GM18507 (cell line): Measurements from ENCODE around the gene PRTFDC1.
"Not testable (repeated sequence)": the region's sequence is repeated elsewhere in the genome, so short reads cannot be mapped to it uniquely, and the experiment has no call there.

ENCODE experiments used
- DNase-seq: peaks from one replicate; pipeline ENCODE4 v3.0.0; 2011; ENCODE audit warnings: low read depth; ENCODE audit not compliant: insufficient read length; ENCODE audit errors: extremely low spot score
- FAIRE-seq: peaks from 2 replicates; lab custom pipeline; 2011; peaks lifted over from hg19 to GRCh38; lab: Jason Lieb, UNC

Gene PRTFDC1

GRCh38 chr10:24938076-24938475 lies 14.3 kb downstream of the PRTFDC1 start:
- FAIRE-seq: no peak
- DNase-seq: no peak

GRCh38 chr10:24935504-24936292 lies 16.7 kb downstream of the PRTFDC1 start:
- no peak for FAIRE-seq

GRCh38 chr10:24931236-24931635 lies 21.2 kb downstream of the PRTFDC1 start:
- DNase-seq (no peak), FAIRE-seq (no peak)

More at GRCh38 chr10:24935504-24936292, 16.7 kb downstream of the PRTFDC1 start:
- no peak for DNase-seq

- DNase-seq (no peak), FAIRE-seq (peak; percentile 69)
These were observed 22.0 kb downstream of the PRTFDC1 start for GRCh38 chr10:24930427-24930826.

- DNase-seq (no peak), FAIRE-seq (no peak)
These were observed 22.5 kb downstream of the PRTFDC1 start for GRCh38 chr10:24929904-24930303.

GRCh38 chr10:24929056-24929544 lies 23.3 kb downstream of the PRTFDC1 start:
- DNase-seq (no peak), FAIRE-seq (peak; percentile 63)

- DNase-seq (no peak), FAIRE-seq (no peak)
These were observed 24.2 kb downstream of the PRTFDC1 start for GRCh38 chr10:24928163-24928562.

- FAIRE-seq (no peak), DNase-seq (no peak)
These were observed 25.8 kb downstream of the PRTFDC1 start for GRCh38 chr10:24926557-24926956.

GRCh38 chr10:24925799-24926198 lies 26.6 kb downstream of the PRTFDC1 start:
- DNase-seq (no peak), FAIRE-seq (no peak)

GRCh38 chr10:24924483-24924882 lies 27.9 kb downstream of the PRTFDC1 start:
- not testable (repeated sequence) for FAIRE-seq, DNase-seq

- not testable (repeated sequence) for FAIRE-seq, DNase-seq
These were observed 30.1 kb downstream of the PRTFDC1 start for GRCh38 chr10:24922222-24922868.

- FAIRE-seq (peak; percentile 60), DNase-seq (no peak)
These were observed 31.2 kb downstream of the PRTFDC1 start for GRCh38 chr10:24920907-24921881.

- FAIRE-seq, DNase-seq: not testable (repeated sequence)
These were observed 32.2 kb downstream of the PRTFDC1 start for GRCh38 chr10:24920192-24920591.

- DNase-seq, FAIRE-seq: not testable (repeated sequence)
These were observed 32.8 kb downstream of the PRTFDC1 start for GRCh38 chr10:24919629-24920028.

GRCh38 chr10:24917979-24918378 lies 34.4 kb downstream of the PRTFDC1 start:
- DNase-seq (no peak), FAIRE-seq (no peak)

GRCh38 chr10:24917493-24917892 lies 34.9 kb downstream of the PRTFDC1 start:
- DNase-seq (no peak), FAIRE-seq (no peak)

GRCh38 chr10:24916365-24916764 lies 36.0 kb downstream of the PRTFDC1 start:
- no peak for FAIRE-seq
- DNase-seq: no peak

GRCh38 chr10:24915304-24915703 lies 37.1 kb downstream of the PRTFDC1 start:
- FAIRE-seq: no peak
- no peak for DNase-seq

GRCh38 chr10:24914148-24914547 lies 38.3 kb downstream of the PRTFDC1 start:
- no peak for FAIRE-seq

GRCh38 chr10:24912215-24912614 lies 40.2 kb downstream of the PRTFDC1 start:
- no peak for DNase-seq
- FAIRE-seq: no peak

More at GRCh38 chr10:24914148-24914547, 38.3 kb downstream of the PRTFDC1 start:
- no peak for DNase-seq
